Omental fat pad (tissue), 4 donors: ENCODE data around the gene PACSIN1. TPM values are rescaled to one million over a fixed set of nuclear protein-coding genes. Genes with fewer than 3 reads are reported as not detected.

Source experiments
- ATAC-seq: fragments of 150-250 bp; one replicate; pipeline ENCODE4 v1.9.1; 2016; ENCODE audit warnings: mild to moderate bottlenecking, moderate library complexity; ENCODE audit not compliant: low FRiP score
- DNase-seq: peaks from one replicate; pipeline ENCODE4 v3.0.0-alpha.2; 2019; ENCODE audit warnings: low spot score
- CTCF ChIP-seq, 3 donors: fragments of 450-650 bp; IDR thresholded peaks; one replicate each; pipeline ENCODE4 v1.5.1; 2016 to 2017; ENCODE audit warnings: antibody characterized with exemption in 3 of 3, mild to moderate bottlenecking in 3 of 3, moderate library complexity in 2 of 3
- total RNA-seq, 4 donors: library from RNA; depleted of rRNA; stranded (reverse); fragments of >200 nt; gene quantifications; one replicate each; pipeline ENCODE4 v1.1.0, GENCODE V29; 2016

Gene PACSIN1
- total RNA-seq, 4 donors from 2014 or later: not detected

- DNase-seq (no peak), ATAC-seq (no peak)
- TF ChIP-seq CTCF (IDR thresholded peaks at IDR 0.05): no peak
Observed at GRCh38 chr6:34569361-34569973, 103.6 kb downstream of the PACSIN1 start.

GRCh38 chr6:34570066-34570833 is 104.4 kb downstream of the PACSIN1 start:
- ATAC-seq (no peak), DNase-seq (no peak)
- TF ChIP-seq CTCF (IDR thresholded peaks at IDR 0.05): no peak

- no peak for ATAC-seq
- DNase-seq: no peak
- TF ChIP-seq CTCF (IDR thresholded peaks at IDR 0.05): no peak
Observed at GRCh38 chr6:34571388-34571787, 105.5 kb downstream of the PACSIN1 start.

GRCh38 chr6:34572021-34572420 is 106.1 kb downstream of the PACSIN1 start:
- DNase-seq (no peak), ATAC-seq (no peak)
- no peak for TF ChIP-seq CTCF (IDR thresholded peaks at IDR 0.05)

GRCh38 chr6:34572585-34572984 is 106.7 kb downstream of the PACSIN1 start:
- TF ChIP-seq CTCF (IDR thresholded peaks at IDR 0.05): no peak
- no peak for ATAC-seq

GRCh38 chr6:34573567-34574183 is 107.8 kb downstream of the PACSIN1 start:
- ATAC-seq (no peak), DNase-seq (no peak)
- TF ChIP-seq CTCF (IDR thresholded peaks at IDR 0.05): no peak

More at GRCh38 chr6:34572585-34572984, 106.7 kb downstream of the PACSIN1 start:
- no peak for DNase-seq
